SW480 (cell line): ENCODE data around the gene AVEN.
"Not testable (repeated sequence)": the region's sequence is repeated elsewhere in the genome, so short reads cannot be mapped to it uniquely, and the experiment has no call there.

Experiments used
- DNase-seq: peaks from one replicate; pipeline ENCODE4 v3.0.0-alpha.2; 2016; ENCODE audit warnings: low spot score

The AVEN gene

GRCh38 chr15:34039790-34040113 lies 748 bp upstream of the AVEN start:
- no peak for DNase-seq

GRCh38 chr15:34038023-34038870 lies 757 bp downstream of the AVEN start:
- peak; percentile 63 for DNase-seq

GRCh38 chr15:34031987-34032760 lies 6.8 kb downstream of the AVEN start:
- peak; percentile 64 for DNase-seq

GRCh38 chr15:34027606-34028005 lies 11.4 kb downstream of the AVEN start:
- no peak for DNase-seq

- no peak for DNase-seq
Measured at GRCh38 chr15:34025252-34025651, 13.8 kb downstream of the AVEN start.

GRCh38 chr15:34023907-34024306 lies 15.1 kb downstream of the AVEN start:
- DNase-seq: no peak

GRCh38 chr15:34019369-34019990 lies 19.5 kb downstream of the AVEN start:
- no peak for DNase-seq

GRCh38 chr15:34018738-34019137 lies 20.3 kb downstream of the AVEN start:
- not testable (repeated sequence) for DNase-seq

- no peak for DNase-seq
Measured at GRCh38 chr15:34018021-34018645, 20.9 kb downstream of the AVEN start.

GRCh38 chr15:34014556-34014955 lies 24.4 kb downstream of the AVEN start:
- no peak for DNase-seq

GRCh38 chr15:34013746-34014145 lies 25.3 kb downstream of the AVEN start:
- no peak for DNase-seq

GRCh38 chr15:34012461-34013028 lies 26.5 kb downstream of the AVEN start:
- DNase-seq: no peak

GRCh38 chr15:34011481-34011880 lies 27.5 kb downstream of the AVEN start:
- DNase-seq: no peak

GRCh38 chr15:34010921-34011320 lies 28.1 kb downstream of the AVEN start:
- DNase-seq: no peak

GRCh38 chr15:34009656-34010055 lies 29.3 kb downstream of the AVEN start:
- DNase-seq: no peak

GRCh38 chr15:34006381-34006780 lies 32.6 kb downstream of the AVEN start:
- DNase-seq: no peak

- no peak for DNase-seq
Measured at GRCh38 chr15:34001536-34001935, 37.5 kb downstream of the AVEN start.

GRCh38 chr15:33995666-33996065 lies 43.3 kb downstream of the AVEN start:
- not testable (repeated sequence) for DNase-seq

- peak; percentile 4 for DNase-seq
Measured at GRCh38 chr15:33994005-33994615, 44.9 kb downstream of the AVEN start.

GRCh38 chr15:33988384-33988783 lies 50.6 kb downstream of the AVEN start:
- no peak for DNase-seq

- DNase-seq: no peak
Measured at GRCh38 chr15:33987444-33987843, 51.6 kb downstream of the AVEN start.

- no peak for DNase-seq
Measured at GRCh38 chr15:33985751-33986150, 53.3 kb downstream of the AVEN start.
